ENCODE data around the gene JUN. TPM values are rescaled to one million over a fixed set of nuclear protein-coding genes. Genes with fewer than 3 reads are reported as not detected.
A peak's percentile ranks its signal among the peaks of the same experiment; 100 is the strongest.
"Not testable (repeated sequence)": the region's sequence is repeated elsewhere in the genome, so short reads cannot be mapped to it uniquely, and the experiment has no call there.

The JUN gene
- total and polyA plus RNA-seq, 2 of the 13 experiments (the other 11 are each of a cell fraction or from before 2014, with no cell fraction given) = 18.2 to 22.3 TPM

DNA sequence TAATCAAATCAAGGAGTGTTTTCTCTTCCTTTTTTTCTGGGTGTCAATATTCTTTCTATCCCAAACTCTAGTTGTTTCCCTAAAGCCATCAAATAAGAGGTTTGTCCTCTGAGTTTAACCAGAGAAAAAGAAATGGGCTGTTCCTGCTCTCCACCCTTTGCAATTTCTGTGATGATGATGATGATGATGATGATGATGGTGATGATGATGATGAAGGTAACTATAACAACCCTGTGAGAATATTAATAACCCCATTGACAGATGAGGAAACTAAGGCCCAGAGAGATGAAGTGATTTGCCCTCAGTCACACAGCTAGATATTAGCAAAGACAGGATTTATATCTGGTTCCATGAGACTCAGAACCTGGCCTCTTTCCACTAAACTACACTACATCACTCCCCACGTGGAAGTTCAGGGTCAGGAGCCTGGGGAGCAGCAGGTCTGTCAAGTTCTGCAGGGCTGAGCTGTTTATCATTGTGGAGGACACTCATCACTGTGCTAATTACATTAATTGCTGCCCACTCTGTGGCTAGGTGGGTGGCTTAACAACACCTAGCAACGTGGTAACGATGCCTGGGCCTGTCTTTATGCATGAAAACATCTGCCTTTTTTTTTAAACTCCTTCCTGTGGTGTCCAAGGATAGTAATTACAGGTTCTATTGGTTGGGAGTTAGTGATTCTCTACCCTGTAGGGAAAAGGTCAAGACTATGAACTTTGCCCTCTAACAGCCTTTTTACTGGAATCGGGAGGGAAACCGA lies 19.0 kb upstream of the JUN start:
- no TSS peak for BruUV-seq (replicated peaks)
- H3K4me3 ChIP-seq (replicated peaks in 1 of 3; ENCODE audit: insufficient read depth in 1 of 3, low read depth in 2 of 3, low read length in 3 of 3) = no peak overlapping the region
- H4K20me1 ChIP-seq (ENCODE audit: insufficient read depth, low read length) = no peaks in the 10 kb centered on the region
- H3K27ac ChIP-seq (ENCODE audit: extremely low read length, insufficient read depth, low read length) = no peak overlapping the region
- H3K27me3 ChIP-seq (ENCODE audit: control insufficient read depth in 1 of 2, insufficient read depth in 2 of 2, low read length in 2 of 2) = 0 out of 5 replicates have a peak, but pooled peaks cover 0 to 5% of the 10 kb centered on the region in 2 experiments
- in situ Hi-C loops (cut with HindIII; ENCODE audit: extremely low pct_ligation_motif_present, low pct_unique_long_range_greater_than_20kb) (no loop called here), intact Hi-C loops (cut with micrococcal nuclease; ENCODE audit: unreplicated experiment) (no loop called here)
- H3K4me1 ChIP-seq (ENCODE audit: insufficient read depth, low read length) = peaks cover 39% of the 10 kb centered on the region
- DNase-seq (ENCODE audit: low spot score) = no peak
- 2% methylated on average over 2 of the region's 5 CpGs for WGBS (ENCODE audit: low lambda C conversion rate)
- H3K36me3 ChIP-seq (replicated peaks in 1 of 2; ENCODE audit: control insufficient read depth in 1 of 2, insufficient read depth in 2 of 2, low read length in 2 of 2) = no peaks in the 10 kb centered on the region
- TF ChIP-seq, protein P1, sequence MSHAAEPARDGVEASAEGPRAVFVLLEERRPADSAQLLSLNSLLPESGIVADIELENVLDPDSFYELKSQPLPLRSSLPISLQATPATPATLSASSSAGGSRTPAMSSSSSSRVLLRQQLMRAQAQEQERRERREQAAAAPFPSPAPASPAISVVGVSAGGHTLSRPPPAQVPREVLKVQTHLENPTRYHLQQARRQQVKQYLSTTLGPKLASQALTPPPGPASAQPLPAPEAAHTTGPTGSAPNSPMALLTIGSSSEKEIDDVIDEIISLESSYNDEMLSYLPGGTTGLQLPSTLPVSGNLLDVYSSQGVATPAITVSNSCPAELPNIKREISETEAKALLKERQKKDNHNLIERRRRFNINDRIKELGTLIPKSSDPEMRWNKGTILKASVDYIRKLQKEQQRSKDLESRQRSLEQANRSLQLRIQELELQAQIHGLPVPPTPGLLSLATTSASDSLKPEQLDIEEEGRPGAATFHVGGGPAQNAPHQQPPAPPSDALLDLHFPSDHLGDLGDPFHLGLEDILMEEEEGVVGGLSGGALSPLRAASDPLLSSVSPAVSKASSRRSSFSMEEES (CRISPR knock-in tag; IDR thresholded peaks at IDR 0.05) = no peak
- TF ChIP-seq CHD2 (IDR thresholded peaks at IDR 0.05; ENCODE audit: low read depth, low read length) = no peak
- TF ChIP-seq CREB1 (IDR thresholded peaks at IDR 0.05) = peak; percentile 75
- no peak for TF ChIP-seq CREB1 (CRISPR knock-in tag; IDR thresholded peaks at IDR 0.05)
- TF ChIP-seq PPARG (CRISPR knock-in tag; conservative IDR thresholded peaks at IDR 0.05) = peak; percentile 64
- no peak for TF ChIP-seq ZFYVE20 (CRISPR knock-in tag; IDR thresholded peaks at IDR 0.05; ENCODE audit: borderline replicate concordance, low read depth)
- no peak for TF ChIP-seq ZNF577 (CRISPR knock-in tag; IDR thresholded peaks at IDR 0.05; ENCODE audit: borderline replicate concordance, low read depth)
- TF ChIP-seq RXRB (CRISPR knock-in tag; IDR thresholded peaks at IDR 0.05; ENCODE audit: borderline replicate concordance) = peak; percentile 28; the same call in 1 of the 2 replicates
- no peak for TF ChIP-seq XRCC5 (optimal IDR thresholded peaks at IDR 0.05; ENCODE audit: low read length)
- no peak for TF ChIP-seq ZNF546 (CRISPR knock-in tag; conservative IDR thresholded peaks at IDR 0.05)
- TF ChIP-seq ZHX1 (CRISPR knock-in tag; IDR thresholded peaks at IDR 0.05; ENCODE audit: low read depth) = no peak
- no peak for TF ChIP-seq IRX3 (CRISPR knock-in tag; IDR thresholded peaks at IDR 0.05; ENCODE audit: borderline replicate concordance, low read depth)
- TF ChIP-seq NCOA2 (CRISPR knock-in tag; IDR thresholded peaks at IDR 0.05) = no peak
- no peak for TF ChIP-seq ZNF234 (CRISPR knock-in tag; conservative IDR thresholded peaks at IDR 0.05)
- TF ChIP-seq HOXA3 (CRISPR knock-in tag; IDR thresholded peaks at IDR 0.05) = no peak
- no peak for FAIRE-seq
- no peak overlapping the region for H3K4me2 ChIP-seq (ENCODE audit: low read depth, low read length)
- H2AFZ ChIP-seq (ENCODE audit: low read length) = no peak overlapping the region
- ChIA-PET POLR2A (interaction anchor here (1.2 kb wide), 1 partner anchor 19 kb away, joined by 3 read pairs; the partner anchor contains the start of gene JUN), CTCF (ENCODE audit: low intra/inter-chr PET ratio, low total read pairs) (no interaction called here)
- ATAC-seq = no peak
- no peaks in the 10 kb centered on the region for H3K9me3 ChIP-seq (ENCODE audit: low read length)
- no peaks in the 10 kb centered on the region for H3K79me2 ChIP-seq (ENCODE audit: insufficient read depth, low read length)
- no peak overlapping the region for H3K9ac ChIP-seq (ENCODE audit: insufficient read depth, low read depth, low read length)

DNA sequence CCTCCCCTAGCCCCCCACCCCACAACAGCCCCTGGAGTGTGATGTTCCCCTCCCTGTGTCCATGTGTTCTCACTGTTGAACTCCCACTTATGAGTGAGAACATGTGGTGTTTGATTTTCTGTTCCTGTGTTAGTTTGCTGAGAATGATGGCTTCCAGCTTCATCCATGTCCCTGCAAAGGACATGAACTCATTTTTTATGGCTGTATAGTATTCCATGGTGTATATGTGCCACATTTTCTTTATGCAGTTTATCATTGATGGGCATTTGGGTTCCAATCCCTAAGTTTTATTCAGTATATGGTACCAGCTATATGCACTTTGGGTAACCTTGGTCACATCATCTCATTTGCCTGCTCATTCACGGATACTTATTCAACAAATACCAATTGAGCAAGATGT lies 17.4 kb upstream of the JUN start:
- ATAC-seq; CTCF ChIA-PET (ENCODE audit: low intra/inter-chr PET ratio, low total read pairs); POLR2A ChIA-PET: not testable (repeated sequence)

More for the DNA sequence above, 17.4 kb upstream of the JUN start:
- FAIRE-seq; BruUV-seq (replicated peaks); DNase-seq (ENCODE audit: low spot score); H3K27ac ChIP-seq (ENCODE audit: extremely low read length, insufficient read depth, low read length); intact Hi-C loops (cut with micrococcal nuclease; ENCODE audit: unreplicated experiment); H3K4me2 ChIP-seq (ENCODE audit: low read depth, low read length); H3K4me3 ChIP-seq (replicated peaks in 1 of 3; ENCODE audit: insufficient read depth in 1 of 3, low read depth in 2 of 3, low read length in 3 of 3); H3K27me3 ChIP-seq (ENCODE audit: control insufficient read depth in 1 of 2, insufficient read depth in 2 of 2, low read length in 2 of 2); in situ Hi-C loops (cut with HindIII; ENCODE audit: extremely low pct_ligation_motif_present, low pct_unique_long_range_greater_than_20kb); H4K20me1 ChIP-seq (ENCODE audit: insufficient read depth, low read length); H3K79me2 ChIP-seq (ENCODE audit: insufficient read depth, low read length); H3K9me3 ChIP-seq (ENCODE audit: low read length); H2AFZ ChIP-seq (ENCODE audit: low read length); H3K36me3 ChIP-seq (replicated peaks in 1 of 2; ENCODE audit: control insufficient read depth in 1 of 2, insufficient read depth in 2 of 2, low read length in 2 of 2); H3K9ac ChIP-seq (ENCODE audit: insufficient read depth, low read depth, low read length): not testable (repeated sequence)
- 32% methylated on average over 1 of the region's 1 CpG for WGBS (ENCODE audit: low lambda C conversion rate)
- peaks cover 31% of the 10 kb centered on the region for H3K4me1 ChIP-seq (ENCODE audit: insufficient read depth, low read length)

Data from HepG2 (cell line).